Hematopoietic multipotent progenitor cell treated with erythropoietin and hydrocortisone succinate and interleukin-3 and kit ligand, for 15 days (in vitro differentiated cells): ENCODE results near the gene ADIRF.
"Not testable (repeated sequence)": the region's sequence is repeated elsewhere in the genome, so short reads cannot be mapped to it uniquely, and the experiment has no call there.

Experiments used
- DNase-seq: peaks from one replicate; pipeline ENCODE4 v3.0.0-alpha.2; 2015; ENCODE audit warnings: low spot score

ADIRF gene

GRCh38 chr10:86946213-86947155 is 21.8 kb upstream of the ADIRF start:
- DNase-seq = no peak

- DNase-seq = not testable (repeated sequence)
Observed at GRCh38 chr10:86947806-86948205, 20.5 kb upstream of the ADIRF start.

GRCh38 chr10:86950349-86950748 is 17.9 kb upstream of the ADIRF start:
- no peak for DNase-seq

GRCh38 chr10:86951184-86951761 is 17.0 kb upstream of the ADIRF start:
- DNase-seq = no peak

- DNase-seq = no peak
Observed at GRCh38 chr10:86952106-86952505, 16.2 kb upstream of the ADIRF start.

- not testable (repeated sequence) for DNase-seq
Observed at GRCh38 chr10:86952697-86953096, 15.6 kb upstream of the ADIRF start.

- DNase-seq = no peak
Observed at GRCh38 chr10:86953747-86954680, 14.3 kb upstream of the ADIRF start.

- no peak for DNase-seq
Observed at GRCh38 chr10:86954681-86955500, 13.4 kb upstream of the ADIRF start.

- no peak for DNase-seq
Observed at GRCh38 chr10:86955501-86956194, 12.6 kb upstream of the ADIRF start.

GRCh38 chr10:86956195-86956847 is 12.0 kb upstream of the ADIRF start:
- no peak for DNase-seq

- DNase-seq = no peak
Observed at GRCh38 chr10:86956848-86957448, 11.3 kb upstream of the ADIRF start.

- DNase-seq = no peak
Observed at GRCh38 chr10:86957471-86958115, 10.7 kb upstream of the ADIRF start, which contains the start of gene MMRN2. Gene MMRN2 (minus strand): TSS chr10:86957615. CDS start chr10:86957541, 74 bp downstream.

GRCh38 chr10:86958116-86958900 is 10.0 kb upstream of the ADIRF start, which contains the start of gene SNCG:
Gene SNCG (plus strand): TSS chr10:86958599. CDS start chr10:86958698, 99 bp downstream.
- no peak for DNase-seq

- DNase-seq = no peak
Observed at GRCh38 chr10:86958901-86959736, 9.2 kb upstream of the ADIRF start.

GRCh38 chr10:86959737-86960002 is 8.6 kb upstream of the ADIRF start:
- no peak for DNase-seq

- DNase-seq = peak; percentile 38
Observed at GRCh38 chr10:86960003-86960862, 8.0 kb upstream of the ADIRF start.
